HK-2 (cell line): ENCODE results near the gene GRAMD1C.
"Not testable (repeated sequence)": the region's sequence is repeated elsewhere in the genome, so short reads cannot be mapped to it uniquely, and the experiment has no call there.

ENCODE experiments used
- DNase-seq: peaks from one replicate; pipeline ENCODE4 v3.0.0-alpha.2; 2018; ENCODE audit not compliant: unreplicated experiment

GRAMD1C gene

GRCh38 chr3:113838631-113839209, at the start of gene GRAMD1C:
GRAMD1C (plus strand) TSS chr3:113838788; CDS start chr3:113838910, 122 bp downstream.
- DNase-seq, result peak; percentile 88

- no peak for DNase-seq
These were observed 47.2 kb upstream of the GRAMD1C start for GRCh38 chr3:113791381-113791780.

- DNase-seq, result no peak
These were observed 44.1 kb upstream of the GRAMD1C start for GRCh38 chr3:113794526-113794925.

DNA sequence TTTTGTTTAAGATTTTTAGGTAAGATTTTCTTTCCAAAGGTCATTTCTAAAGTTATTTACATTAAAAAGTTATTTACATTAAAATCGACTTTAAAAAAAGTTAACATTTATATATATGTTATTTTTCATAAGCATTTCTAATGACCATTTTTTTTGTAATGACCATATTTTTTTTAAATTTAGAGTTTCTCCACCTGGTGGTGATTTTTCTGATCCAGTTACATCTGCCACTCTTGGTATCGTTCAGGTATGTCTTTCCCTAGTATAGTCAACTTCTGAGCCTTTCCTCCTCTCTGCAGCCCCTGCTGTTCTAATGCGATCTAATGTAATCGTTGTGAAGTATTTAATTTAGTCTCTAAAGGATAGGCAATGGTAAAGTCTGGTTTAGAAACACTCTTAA, 42.9 kb upstream of the GRAMD1C start:
- no peak for DNase-seq

DNA sequence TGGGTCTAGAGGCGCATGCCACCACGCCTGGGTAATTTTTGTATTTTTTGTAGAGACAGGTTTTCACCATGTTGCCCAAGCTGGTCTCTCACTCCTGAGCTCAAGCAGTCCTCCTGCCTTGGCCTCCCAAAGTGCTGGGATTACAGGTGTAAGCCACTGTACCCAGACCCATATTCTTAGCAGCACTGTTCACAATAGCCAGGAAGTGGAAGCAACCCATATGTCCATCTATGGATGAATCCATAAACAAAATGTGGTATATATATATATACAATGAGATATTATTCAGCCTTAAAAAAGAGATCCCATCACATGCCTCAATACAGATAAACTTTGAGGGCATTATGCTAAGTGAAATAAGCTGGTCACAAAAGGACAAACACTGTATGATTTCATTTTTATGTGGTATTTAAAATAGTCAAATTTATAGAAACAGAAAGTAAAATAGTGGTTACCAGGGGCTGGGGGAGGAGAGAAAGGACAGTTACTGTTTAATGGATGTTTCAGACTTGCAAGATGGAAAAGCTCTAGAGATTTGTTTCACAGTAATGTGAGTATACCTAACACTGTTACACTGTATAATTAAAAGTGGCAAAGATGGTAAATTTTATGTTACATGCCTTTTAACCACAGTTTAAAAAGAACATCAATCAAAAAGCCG, 35.7 kb upstream of the GRAMD1C start:
- DNase-seq, result no peak

DNA sequence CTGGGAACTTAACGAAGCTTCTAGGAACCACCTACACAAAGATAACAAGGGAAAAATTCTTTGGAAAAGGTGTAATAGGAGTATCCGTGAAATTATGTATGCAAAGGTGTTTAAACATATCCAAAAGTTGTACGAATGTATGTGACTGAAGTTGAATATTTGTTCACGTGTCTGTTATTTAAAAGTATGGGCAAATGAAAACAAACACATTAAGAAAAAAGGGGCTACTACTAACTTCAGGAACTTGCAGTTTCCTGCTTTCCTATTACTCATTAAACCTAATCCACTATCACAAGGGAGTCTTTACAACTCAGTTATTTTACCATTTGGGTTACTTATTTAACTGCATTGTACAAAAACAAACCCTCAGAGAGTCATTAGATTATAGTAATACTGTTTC, 33.9 kb upstream of the GRAMD1C start:
- DNase-seq, result no peak

DNA sequence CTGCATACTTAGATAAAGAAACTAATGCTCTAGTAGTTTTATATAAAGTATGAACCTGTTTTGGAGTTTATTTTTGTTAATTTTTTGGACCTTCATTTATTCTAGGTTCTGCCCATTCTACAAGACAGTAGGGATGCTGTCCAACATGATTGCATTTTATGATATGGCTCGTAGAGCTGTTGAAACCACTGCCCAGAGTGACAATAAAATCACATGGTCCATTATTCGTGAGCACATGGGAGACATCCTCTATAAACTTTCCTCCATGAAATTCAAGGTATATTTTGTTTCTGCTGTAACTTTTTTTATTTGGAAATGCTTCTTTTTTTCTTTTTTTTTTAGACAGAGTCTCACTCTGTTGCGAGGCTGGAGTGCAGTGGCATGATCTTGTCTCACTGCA, 33.3 kb upstream of the GRAMD1C start:
- no peak for DNase-seq

GRCh38 chr3:113812854-113813253, 25.7 kb upstream of the GRAMD1C start:
- no peak for DNase-seq

DNA sequence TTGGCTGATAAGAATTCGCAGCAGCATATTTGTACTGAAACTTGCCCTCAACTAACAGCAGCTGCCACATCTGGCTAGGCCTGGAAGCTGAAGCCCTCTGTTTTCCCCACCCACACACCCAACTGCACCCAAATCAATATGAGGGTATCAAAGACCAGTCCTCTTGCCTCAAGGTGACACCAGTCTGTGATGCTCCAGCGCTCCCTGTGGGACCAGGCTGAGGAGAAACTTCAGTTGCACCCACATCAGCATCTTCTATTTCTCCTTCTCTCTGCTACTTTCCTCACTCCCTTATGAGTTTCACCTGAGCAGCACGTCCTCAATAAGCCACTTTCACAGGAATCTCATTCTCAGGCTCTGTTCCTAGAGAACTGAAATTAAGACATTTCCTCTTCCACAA, 18.7 kb upstream of the GRAMD1C start:
- no peak for DNase-seq

DNA sequence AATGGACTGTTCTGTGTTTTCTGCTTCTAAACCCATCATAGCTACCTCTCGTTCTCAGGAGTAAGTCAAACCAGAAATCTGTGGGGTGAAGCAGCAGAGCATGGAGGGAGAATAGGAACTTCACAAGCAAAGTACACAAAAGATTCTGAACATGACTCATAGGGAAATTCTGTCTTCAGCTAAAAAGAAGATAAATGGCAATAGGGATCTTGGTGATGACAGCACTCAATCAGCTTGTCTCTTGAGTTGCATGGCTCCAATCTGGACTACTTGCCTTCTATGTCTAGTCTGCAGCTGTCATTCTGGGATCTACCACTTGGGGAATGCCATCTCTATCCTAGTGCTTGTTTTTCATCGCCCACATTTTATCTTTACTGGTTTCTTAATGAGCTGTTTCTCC, 13.5 kb upstream of the GRAMD1C start:
- DNase-seq, result peak; percentile 24

- DNase-seq, result no peak
These were observed 10.0 kb upstream of the GRAMD1C start for GRCh38 chr3:113828600-113828999.

DNA sequence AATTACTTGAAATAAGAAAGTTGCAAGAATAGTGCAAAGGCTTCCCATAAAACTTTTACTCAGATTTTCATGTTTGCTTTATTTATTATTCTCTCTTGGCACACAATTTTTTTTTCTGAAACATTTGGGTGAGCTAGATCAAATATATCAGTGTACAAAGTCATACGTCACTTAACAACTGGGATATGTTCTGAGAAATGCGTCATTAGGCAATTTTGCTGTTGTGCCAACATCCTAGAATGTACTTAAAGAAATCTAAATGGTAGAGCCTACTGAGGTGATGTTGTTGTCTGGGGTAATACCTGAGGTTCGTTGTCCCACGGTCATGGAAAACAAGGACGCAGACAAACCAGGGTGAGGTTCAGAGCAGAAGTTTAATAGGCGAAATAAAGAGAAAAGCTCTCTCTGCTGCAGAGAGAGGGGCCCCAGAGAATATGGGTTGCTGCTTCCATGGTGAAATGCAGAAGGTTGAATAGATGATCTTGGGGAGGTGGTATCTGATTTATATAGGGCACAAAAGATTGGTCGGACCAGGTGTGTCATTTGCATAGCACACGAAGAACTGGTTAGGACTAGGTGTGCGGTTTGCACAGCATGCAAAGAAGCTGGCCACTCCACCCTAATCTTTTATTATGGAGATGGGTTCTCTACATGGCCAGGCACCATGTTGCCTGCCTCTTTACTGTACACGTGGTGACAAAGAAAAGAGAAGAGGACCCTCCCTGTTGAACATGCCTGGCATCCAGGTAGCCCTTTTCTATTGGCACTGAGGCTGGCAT, 8.8 kb upstream of the GRAMD1C start:
- no peak for DNase-seq

GRCh38 chr3:113831103-113831355, 7.6 kb upstream of the GRAMD1C start:
- no peak for DNase-seq

DNA sequence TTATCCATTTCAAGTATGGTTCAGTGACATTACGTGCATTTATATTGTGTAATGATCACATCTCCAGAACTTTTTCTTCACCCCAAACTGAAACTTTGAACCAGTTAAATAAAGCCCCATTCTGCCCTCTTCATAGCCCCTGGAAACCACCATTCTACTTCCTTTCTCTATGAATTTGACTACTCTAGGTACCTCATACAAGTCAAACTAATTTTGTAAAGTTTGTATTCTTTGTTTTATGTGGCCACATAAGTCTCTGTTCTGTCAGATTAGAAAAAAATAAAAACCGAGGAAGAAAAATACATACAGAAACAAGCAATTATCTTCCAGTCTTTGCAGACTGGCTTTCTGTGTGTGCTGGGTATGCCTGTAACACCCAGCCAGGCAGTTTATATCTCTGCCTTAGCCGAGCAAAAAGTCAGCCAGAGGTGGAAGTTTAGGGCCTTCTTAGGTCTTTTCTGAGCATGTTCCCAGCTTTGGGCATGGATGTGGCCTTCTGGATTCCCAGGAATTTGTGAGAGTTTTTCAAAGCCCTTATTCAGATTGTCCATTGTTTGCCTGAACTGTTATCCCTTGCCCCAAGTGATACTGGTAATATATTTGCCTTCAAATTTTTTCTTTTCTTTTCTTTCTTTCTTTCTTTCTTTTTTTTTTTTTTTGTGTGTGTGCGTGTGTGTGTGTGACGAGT, 6.0 kb upstream of the GRAMD1C start:
- no peak for DNase-seq

DNA sequence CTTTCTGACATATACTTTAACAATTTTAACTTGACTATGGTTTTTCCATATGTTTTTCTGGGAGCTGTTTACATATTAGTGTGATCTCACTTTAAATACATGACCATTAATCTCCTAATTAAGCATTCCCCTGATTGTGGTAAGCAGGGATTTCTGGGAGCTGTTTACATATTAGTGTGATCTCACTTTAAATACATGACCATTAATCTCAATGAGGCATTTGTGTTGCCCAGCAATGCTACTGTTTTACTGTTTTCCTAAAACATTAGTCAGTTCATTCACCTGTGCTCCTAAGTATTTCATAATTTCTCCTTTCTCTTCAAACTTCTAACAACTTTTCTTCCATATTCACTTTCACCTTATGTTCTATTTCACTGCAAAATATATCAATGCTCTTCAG, 3.6 kb upstream of the GRAMD1C start:
- no peak for DNase-seq

DNA sequence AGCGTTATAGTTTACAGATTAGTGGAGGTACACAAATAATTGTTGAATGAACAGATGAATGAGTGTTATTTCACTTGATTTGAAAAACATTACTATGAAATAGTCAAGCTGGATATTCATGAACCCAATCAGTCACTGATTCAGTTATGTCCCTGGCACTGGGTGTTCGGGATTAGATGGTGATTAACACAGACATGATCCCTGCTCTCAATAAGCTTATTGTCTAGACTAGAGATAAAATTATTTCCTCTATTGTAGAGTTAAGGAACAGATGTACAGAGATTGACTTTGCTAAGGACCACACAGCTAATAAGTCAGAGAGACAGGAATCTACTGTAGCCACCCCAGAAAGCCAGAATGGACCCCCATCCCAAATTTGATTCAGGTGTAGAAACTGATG, 963 bp downstream of the GRAMD1C start:
- DNase-seq, result no peak

GRCh38 chr3:113844622-113845222, 6.1 kb downstream of the GRAMD1C start:
- no peak for DNase-seq

DNA sequence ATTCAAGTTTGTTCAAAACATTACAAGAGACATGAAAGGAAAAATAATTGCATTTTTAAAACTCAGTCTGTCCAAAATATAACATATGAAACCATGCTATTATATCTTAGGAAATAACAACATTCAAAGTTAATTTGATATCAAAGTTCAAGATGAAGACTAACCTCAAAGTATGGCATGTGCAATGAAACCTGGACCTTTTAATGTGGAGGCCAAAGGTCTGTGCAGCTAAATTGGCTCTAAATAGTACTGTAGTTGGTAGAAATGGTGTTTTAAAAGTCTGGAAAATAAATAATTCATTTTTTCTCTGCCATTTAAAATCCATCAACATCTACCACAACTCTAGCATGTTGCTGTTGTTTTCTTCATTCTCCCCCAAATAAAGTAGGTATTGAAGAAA, 8.7 kb downstream of the GRAMD1C start:
- no peak for DNase-seq

GRCh38 chr3:113847664-113848461, 9.3 kb downstream of the GRAMD1C start:
- no peak for DNase-seq

- DNase-seq, result not testable (repeated sequence)
These were observed 10.5 kb downstream of the GRAMD1C start for GRCh38 chr3:113849071-113849470.

DNA sequence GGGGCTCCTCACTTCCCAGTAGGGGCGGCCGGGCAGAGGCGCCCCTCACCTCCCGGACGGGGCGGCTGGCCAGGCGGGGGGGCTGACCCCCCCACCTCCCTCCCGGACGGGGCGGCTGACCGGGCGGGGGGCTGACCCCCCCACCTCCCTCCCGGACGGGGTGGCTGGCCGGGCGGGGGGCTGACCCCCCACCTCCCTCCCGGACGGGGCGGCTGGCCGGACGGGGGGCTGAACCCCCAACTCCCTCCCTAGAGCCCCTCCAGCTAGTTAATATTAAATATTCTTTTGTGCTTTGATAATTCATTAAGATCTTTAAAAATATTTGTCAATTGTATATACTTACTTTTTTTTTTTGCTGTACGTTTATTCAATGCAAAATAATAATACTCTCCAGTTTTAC, 11.3 kb downstream of the GRAMD1C start:
- not testable (repeated sequence) for DNase-seq

- DNase-seq, result not testable (repeated sequence)
These were observed 11.8 kb downstream of the GRAMD1C start for GRCh38 chr3:113850391-113850790.
